Stimulated activated CD4-positive, alpha-beta T cell treated with anti-CD3 and anti-CD28 coated beads, Interleukin-2, amount 100 ng/mL, for 4 hours (primary cell): Measurements from ENCODE around the gene PUS10.
"Not testable (repeated sequence)": the region's sequence is repeated elsewhere in the genome, so short reads cannot be mapped to it uniquely, and the experiment has no call there.

ENCODE experiments used
- DNase-seq: peaks from one replicate; pipeline ENCODE4 v3.0.0-alpha.2; 2020; ENCODE audit warnings: low read depth

The PUS10 gene

GRCh38 chr2:61017556-61018317, at the start of gene PUS10, which contains the start of gene PEX13:
TSS of gene PUS10 (minus strand) at chr2:61018255. CDS start at chr2:61011890, 6,365 bp downstream.
TSS of gene PEX13 (plus strand) at chr2:61017720. CDS start at chr2:61017760, 40 bp downstream.
- DNase-seq: peak; percentile 27

GRCh38 chr2:61065714-61066709, 48.0 kb upstream of the PUS10 start, which contains the start of gene SANBR:
TSS of gene SANBR (plus strand) at chr2:61065871. CDS start at chr2:61070351, 4,480 bp downstream.
- DNase-seq: peak; percentile 73

GRCh38 chr2:61059382-61059781, 41.3 kb upstream of the PUS10 start:
- no peak for DNase-seq

GRCh38 chr2:61057562-61057961, 39.5 kb upstream of the PUS10 start:
- no peak for DNase-seq

GRCh38 chr2:61055557-61055956, 37.5 kb upstream of the PUS10 start:
- no peak for DNase-seq

GRCh38 chr2:61045999-61046398, 27.9 kb upstream of the PUS10 start:
- no peak for DNase-seq

- no peak for DNase-seq
Measured at GRCh38 chr2:61045226-61045625, 27.2 kb upstream of the PUS10 start.

GRCh38 chr2:61044636-61045035, 26.6 kb upstream of the PUS10 start:
- no peak for DNase-seq

- no peak for DNase-seq
Measured at GRCh38 chr2:61042807-61043206, 24.8 kb upstream of the PUS10 start.

GRCh38 chr2:61036643-61037042, 18.6 kb upstream of the PUS10 start:
- DNase-seq: not testable (repeated sequence)

GRCh38 chr2:61034592-61034991, 16.5 kb upstream of the PUS10 start:
- DNase-seq: not testable (repeated sequence)

- DNase-seq: no peak
Measured at GRCh38 chr2:61029533-61029932, 11.5 kb upstream of the PUS10 start.

GRCh38 chr2:61023670-61024069, 5.6 kb upstream of the PUS10 start:
- no peak for DNase-seq

- DNase-seq: no peak
Measured at GRCh38 chr2:61021228-61021660, 3.2 kb upstream of the PUS10 start.

- DNase-seq: no peak
Measured at GRCh38 chr2:61018798-61019197, 743 bp upstream of the PUS10 start.

GRCh38 chr2:61018318-61018755, 282 bp upstream of the PUS10 start:
- no peak for DNase-seq

GRCh38 chr2:61017003-61017555, 976 bp downstream of the PUS10 start:
- peak; percentile 51 for DNase-seq

- DNase-seq: no peak
Measured at GRCh38 chr2:61016392-61017002, 1.6 kb downstream of the PUS10 start.

- no peak for DNase-seq
Measured at GRCh38 chr2:61015976-61016375, 2.1 kb downstream of the PUS10 start.

GRCh38 chr2:61014763-61015162, 3.3 kb downstream of the PUS10 start:
- DNase-seq: no peak

- DNase-seq: no peak
Measured at GRCh38 chr2:61013382-61013781, 4.7 kb downstream of the PUS10 start.

GRCh38 chr2:61012303-61012702, 5.8 kb downstream of the PUS10 start:
- DNase-seq: not testable (repeated sequence)
